Measurements from ENCODE around the gene SLC35E2B. TPM values are rescaled to one million over a fixed set of nuclear protein-coding genes. Genes with fewer than 3 reads are reported as not detected.
"Not testable (repeated sequence)": the region's sequence is repeated elsewhere in the genome, so short reads cannot be mapped to it uniquely, and the experiment has no call there.

Gene SLC35E2B
- total and polyA plus RNA-seq, 2 of the 13 experiments (the other 11 are each of a cell fraction or from before 2014, with no cell fraction given): 14.1 to 19.7 TPM

GRCh38 chr1:1658583-1659549 lies 33.7 kb downstream of the SLC35E2B start, which contains the start of gene CDK11B (continued):
- TF ChIP-seq CREB1 (IDR thresholded peaks at IDR 0.05) (peak; percentile 98), CREB1 (CRISPR knock-in tag; IDR thresholded peaks at IDR 0.05) (peak; percentile 97), ELF1 (CRISPR knock-in tag; IDR thresholded peaks at IDR 0.05) (peak; percentile 95), ZBTB21 (CRISPR knock-in tag; IDR thresholded peaks at IDR 0.05) (peak; percentile 99), YEATS2 (CRISPR knock-in tag; IDR thresholded peaks at IDR 0.05; ENCODE audit: borderline replicate concordance) (peak; percentile 74; the same call in 1 of the 2 replicates), HNF4A (CRISPR knock-in tag; IDR thresholded peaks at IDR 0.05) (0 out of 2 replicates have a peak, but pooled peaks have one; percentile 5), YY1 (IDR thresholded peaks at IDR 0.05; ENCODE audit: insufficient read depth, insufficient replicate concordance, low read depth, low read length) (peak; percentile 11), ZNF800 (CRISPR knock-in tag; IDR thresholded peaks at IDR 0.05) (0 out of 2 replicates have a peak, but pooled peaks have one; percentile 28), SIN3B (IDR thresholded peaks at IDR 0.05; ENCODE audit: low read length) (peak; percentile 86), SOX6 (CRISPR knock-in tag; IDR thresholded peaks at IDR 0.05) (peak; percentile 18; the same call in 1 of the 2 replicates)
- not testable (repeated sequence) for TF ChIP-seq SOX6 (IDR thresholded peaks at IDR 0.05)

GRCh38 chr1:1648265-1648664 lies 44.3 kb downstream of the SLC35E2B start:
- H3K36me3 ChIP-seq (replicated peaks in 1 of 2; ENCODE audit: control insufficient read depth in 1 of 2, insufficient read depth in 2 of 2, low read length in 2 of 2): peaks cover 0 to 35% of the 10 kb centered on the region in 2 experiments; a peak in 3 of 5 replicates
- H2AFZ ChIP-seq (ENCODE audit: low read length); POLR2A ChIA-PET; BruUV-seq (replicated peaks); H3K27me3 ChIP-seq (ENCODE audit: control insufficient read depth in 1 of 2, insufficient read depth in 2 of 2, low read length in 2 of 2); H3K4me2 ChIP-seq (ENCODE audit: low read depth, low read length); CTCF ChIA-PET (ENCODE audit: low intra/inter-chr PET ratio, low total read pairs); DNase-seq (ENCODE audit: low spot score); H3K9ac ChIP-seq (ENCODE audit: insufficient read depth, low read depth, low read length); H3K27ac ChIP-seq (ENCODE audit: extremely low read length, insufficient read depth, low read length); H4K20me1 ChIP-seq (ENCODE audit: insufficient read depth, low read length); ATAC-seq; FAIRE-seq; H3K9me3 ChIP-seq (ENCODE audit: low read length); H3K4me1 ChIP-seq (ENCODE audit: insufficient read depth, low read length); H3K4me3 ChIP-seq (replicated peaks in 1 of 3; ENCODE audit: insufficient read depth in 1 of 3, low read depth in 2 of 3, low read length in 3 of 3); intact Hi-C loops (cut with micrococcal nuclease; ENCODE audit: unreplicated experiment); H3K79me2 ChIP-seq (ENCODE audit: insufficient read depth, low read length); in situ Hi-C loops (cut with HindIII; ENCODE audit: extremely low pct_ligation_motif_present, low pct_unique_long_range_greater_than_20kb): not testable (repeated sequence)
- WGBS (ENCODE audit: low lambda C conversion rate): 88% methylated on average over 11 of the region's 11 CpGs

- H3K4me1 ChIP-seq (ENCODE audit: insufficient read depth, low read length); DNase-seq (ENCODE audit: low spot score); H3K4me3 ChIP-seq (replicated peaks in 1 of 3; ENCODE audit: insufficient read depth in 1 of 3, low read depth in 2 of 3, low read length in 3 of 3); POLR2A ChIA-PET; H3K4me2 ChIP-seq (ENCODE audit: low read depth, low read length); H2AFZ ChIP-seq (ENCODE audit: low read length); H3K9me3 ChIP-seq (ENCODE audit: low read length); BruUV-seq (replicated peaks); H4K20me1 ChIP-seq (ENCODE audit: insufficient read depth, low read length); H3K27me3 ChIP-seq (ENCODE audit: control insufficient read depth in 1 of 2, insufficient read depth in 2 of 2, low read length in 2 of 2); H3K79me2 ChIP-seq (ENCODE audit: insufficient read depth, low read length); FAIRE-seq; H3K27ac ChIP-seq (ENCODE audit: extremely low read length, insufficient read depth, low read length); H3K9ac ChIP-seq (ENCODE audit: insufficient read depth, low read depth, low read length); ATAC-seq; CTCF ChIA-PET (ENCODE audit: low intra/inter-chr PET ratio, low total read pairs); intact Hi-C loops (cut with micrococcal nuclease; ENCODE audit: unreplicated experiment); in situ Hi-C loops (cut with HindIII; ENCODE audit: extremely low pct_ligation_motif_present, low pct_unique_long_range_greater_than_20kb): not testable (repeated sequence)
- H3K36me3 ChIP-seq (replicated peaks in 1 of 2; ENCODE audit: control insufficient read depth in 1 of 2, insufficient read depth in 2 of 2, low read length in 2 of 2): peaks cover 0 to 35% of the 10 kb centered on the region in 2 experiments; a peak in 3 of 5 replicates
- 95% methylated on average over 17 of the region's 17 CpGs for WGBS (ENCODE audit: low lambda C conversion rate)
Observed at GRCh38 chr1:1647567-1648241, 44.9 kb downstream of the SLC35E2B start.

All from HepG2 (cell line).